Muscle of leg (tissue), 11 donors: Measurements from ENCODE around the gene PTPRN2. TPM values are rescaled to one million over a fixed set of nuclear protein-coding genes. Genes with fewer than 3 reads are reported as not detected.
"Not testable (repeated sequence)": the region's sequence is repeated elsewhere in the genome, so short reads cannot be mapped to it uniquely, and the experiment has no call there.

Experiments
- DNase-seq: peaks from one replicate; pipeline ENCODE4 v3.0.0; 2013
- H3K27ac ChIP-seq: one replicate; pipeline ENCODE4 v1.5.1; 2013; ENCODE audit warnings: mild to moderate bottlenecking, low read length, control low read depth
- H3K27me3 ChIP-seq: one replicate; pipeline ENCODE4 v1.6.1; 2013; ENCODE audit warnings: low read length; ENCODE audit not compliant: control insufficient read depth, insufficient read depth
- H3K36me3 ChIP-seq: one replicate; pipeline ENCODE4 v1.6.1; 2013; ENCODE audit warnings: low read length; ENCODE audit not compliant: control insufficient read depth, insufficient read depth
- H3K4me1 ChIP-seq: one replicate; pipeline ENCODE4 v1.6.1; 2013; ENCODE audit warnings: low read length; ENCODE audit not compliant: control insufficient read depth, insufficient read depth
- H3K4me3 ChIP-seq: one replicate; pipeline ENCODE4 v1.5.1; 2013; ENCODE audit warnings: low read length, control low read depth
- H3K9me3 ChIP-seq: replicated peaks from 2 replicates; pipeline ENCODE4 v1.6.1; 2013; ENCODE audit warnings: low read depth, low read length; ENCODE audit not compliant: control insufficient read depth
- WGBS: methylation state at CpG from one replicate; pipeline ENCODE4 v1.1.5; 2013; ENCODE audit warnings: missing lambda C conversion rate; ENCODE audit not compliant: insufficient coverage; 5-methylcytosine and 5-hydroxymethylcytosine counted together
- polyA plus RNA-seq, 8 donors: library from polyadenylated mRNA; unstranded; fragments of 120-200 nt; gene quantifications; one replicate each; pipeline versions ENCODE4 v1.2.1 to v1.2.3, GENCODE V29; 2013; ENCODE audit warnings: inconsistent platforms in 1 of 8, low replicate concordance in 1 of 8; ENCODE audit not compliant: insufficient read length in 8 of 8, insufficient read depth in 1 of 8
- total RNA-seq: library from RNA; stranded (reverse); fragments of 120-200 nt; gene quantifications from one replicate; pipeline ENCODE4 v1.2.4, GENCODE V29; 2013

The PTPRN2 gene
- total and polyA plus RNA-seq, 9 donors: 1.4 to 2.9 (median 2.3) TPM

- H3K9me3 ChIP-seq: peaks cover 12% of the 10 kb centered on the region
- WGBS: 69% methylated on average over 11 of the region's 15 CpGs
- H3K4me3 ChIP-seq: no peak overlapping the region
- H3K36me3 ChIP-seq: no peaks in the 10 kb centered on the region
- H3K4me1 ChIP-seq: no peaks in the 10 kb centered on the region
- no peak for DNase-seq
- no peak overlapping the region for H3K27ac ChIP-seq
- no peaks in the 10 kb centered on the region for H3K27me3 ChIP-seq
Measured at GRCh38 chr7:158355456-158356065, 232.1 kb downstream of the PTPRN2 start.

GRCh38 chr7:158354861-158355260, 232.8 kb downstream of the PTPRN2 start:
- H3K36me3 ChIP-seq: no peaks in the 10 kb centered on the region
- no peaks in the 10 kb centered on the region for H3K4me1 ChIP-seq
- no peaks in the 10 kb centered on the region for H3K27me3 ChIP-seq
- H3K9me3 ChIP-seq: peaks cover 12% of the 10 kb centered on the region
- H3K4me3 ChIP-seq: no peak overlapping the region
- 67% methylated on average over 1 of the region's 3 CpGs for WGBS
- DNase-seq: no peak
- no peak overlapping the region for H3K27ac ChIP-seq

- H3K27me3 ChIP-seq: no peaks in the 10 kb centered on the region
- WGBS: 58% methylated on average over 6 of the region's 12 CpGs
- DNase-seq: peak; percentile 9
- no peaks in the 10 kb centered on the region for H3K36me3 ChIP-seq
- H3K9me3 ChIP-seq: peaks cover 12% of the 10 kb centered on the region
- no peak overlapping the region for H3K27ac ChIP-seq
- H3K4me3 ChIP-seq: no peak overlapping the region
- H3K4me1 ChIP-seq: no peaks in the 10 kb centered on the region
Measured at GRCh38 chr7:158353606-158354570, 233.7 kb downstream of the PTPRN2 start.

GRCh38 chr7:158351899-158352729, 235.5 kb downstream of the PTPRN2 start:
- not testable (repeated sequence) for H3K4me3 ChIP-seq, H3K27me3 ChIP-seq, H3K36me3 ChIP-seq, H3K27ac ChIP-seq, DNase-seq, H3K4me1 ChIP-seq
- peaks cover 12% of the 10 kb centered on the region for H3K9me3 ChIP-seq
- WGBS: 84% methylated on average over 19 of the region's 30 CpGs

- no peaks in the 10 kb centered on the region for H3K4me1 ChIP-seq
- H3K9me3 ChIP-seq: peaks cover 12% of the 10 kb centered on the region
- no peak overlapping the region for H3K4me3 ChIP-seq
- H3K27me3 ChIP-seq: no peaks in the 10 kb centered on the region
- DNase-seq: no peak
- 60% methylated on average over 4 of the region's 9 CpGs for WGBS
- no peaks in the 10 kb centered on the region for H3K36me3 ChIP-seq
- H3K27ac ChIP-seq: no peak overlapping the region
Measured at GRCh38 chr7:158351481-158351880, 236.1 kb downstream of the PTPRN2 start.

GRCh38 chr7:158351051-158351450, 236.6 kb downstream of the PTPRN2 start:
- 70% methylated on average over 7 of the region's 11 CpGs for WGBS

GRCh38 chr7:158350166-158350900, 237.3 kb downstream of the PTPRN2 start:
- Histone ChIP-seq H3K27me3 (no peaks in the 10 kb centered on the region), H3K36me3 (no peaks in the 10 kb centered on the region), H3K9me3 (peaks cover 8% of the 10 kb centered on the region), H3K4me3 (no peak overlapping the region), H3K4me1 (no peaks in the 10 kb centered on the region), H3K27ac (no peak overlapping the region)
- no peak for DNase-seq
- 74% methylated on average over 8 of the region's 12 CpGs for WGBS

More at GRCh38 chr7:158351051-158351450, 236.6 kb downstream of the PTPRN2 start:
- DNase-seq: no peak
- Histone ChIP-seq H3K27ac (no peak overlapping the region), H3K27me3 (no peaks in the 10 kb centered on the region), H3K4me1 (no peaks in the 10 kb centered on the region), H3K36me3 (no peaks in the 10 kb centered on the region), H3K4me3 (no peak overlapping the region), H3K9me3 (peaks cover 12% of the 10 kb centered on the region)

- WGBS: 60% methylated on average over 1 of the region's 3 CpGs
- no peaks in the 10 kb centered on the region for H3K36me3 ChIP-seq
- no peak overlapping the region for H3K27ac ChIP-seq
- H3K4me3 ChIP-seq: no peak overlapping the region
- H3K4me1 ChIP-seq: no peaks in the 10 kb centered on the region
- no peak for DNase-seq
- H3K9me3 ChIP-seq: peaks cover 7% of the 10 kb centered on the region
- no peaks in the 10 kb centered on the region for H3K27me3 ChIP-seq
Measured at GRCh38 chr7:158348446-158348845, 239.2 kb downstream of the PTPRN2 start.

- WGBS: 40% methylated on average over 1 of the region's 4 CpGs
- not testable (repeated sequence) for DNase-seq, H3K9me3 ChIP-seq, H3K4me3 ChIP-seq, H3K27me3 ChIP-seq, H3K36me3 ChIP-seq, H3K4me1 ChIP-seq, H3K27ac ChIP-seq
Measured at GRCh38 chr7:158348039-158348438, 239.6 kb downstream of the PTPRN2 start.
